Measurements from ENCODE around the gene RNF123.

RNF123 gene

GRCh38 chr3:49659756-49660155, 29.6 kb upstream of the RNF123 start:
- DNase-seq = no peak

GRCh38 chr3:49661281-49661680, 28.1 kb upstream of the RNF123 start:
- DNase-seq = no peak

DNA sequence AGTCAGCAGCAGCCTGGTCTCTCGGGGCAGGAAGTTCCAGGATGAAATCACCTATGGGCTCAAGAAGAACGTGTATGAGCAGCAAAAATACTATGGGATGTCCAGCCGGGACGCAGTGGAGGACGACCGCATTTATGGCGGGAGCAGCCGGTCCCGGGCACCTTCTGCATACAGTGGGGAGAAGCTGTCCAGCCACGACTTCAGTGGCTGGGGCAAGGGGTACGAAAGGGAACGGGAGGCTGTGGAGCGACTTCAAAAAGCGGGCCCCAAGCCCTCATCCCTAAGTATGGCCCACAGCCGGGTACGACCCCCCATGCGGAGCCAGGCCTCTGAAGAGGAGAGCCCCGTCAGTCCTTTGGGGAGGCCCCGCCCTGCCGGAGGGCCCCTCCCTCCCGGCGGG, 27.3 kb upstream of the RNF123 start:
- no peak for DNase-seq

GRCh38 chr3:49662720-49663413, 26.5 kb upstream of the RNF123 start:
- DNase-seq = no peak

DNA sequence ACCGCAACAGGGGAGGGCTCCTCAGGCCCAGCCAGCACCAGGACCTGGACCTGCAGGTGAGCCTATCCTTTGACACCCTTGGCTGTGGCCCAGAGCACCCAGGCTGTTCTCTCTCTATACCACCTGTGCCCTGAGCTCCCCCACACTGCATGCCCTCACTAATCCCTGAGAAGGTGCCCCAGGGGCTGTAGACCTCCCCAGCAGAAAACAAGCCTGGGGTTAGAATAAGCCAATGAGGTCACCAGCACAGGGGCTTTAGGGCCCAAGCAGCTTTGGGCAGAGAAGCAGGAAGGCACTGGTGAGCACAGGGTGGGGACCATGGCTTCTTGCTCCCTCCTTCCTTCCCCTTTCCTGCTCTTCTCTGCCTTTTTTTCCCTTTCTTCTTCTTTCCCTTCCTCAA, 25.5 kb upstream of the RNF123 start:
- no peak for DNase-seq

GRCh38 chr3:49664300-49664699, 25.1 kb upstream of the RNF123 start:
- DNase-seq = no peak

- no peak for DNase-seq
Observed at GRCh38 chr3:49665822-49666519, 23.4 kb upstream of the RNF123 start.

DNA sequence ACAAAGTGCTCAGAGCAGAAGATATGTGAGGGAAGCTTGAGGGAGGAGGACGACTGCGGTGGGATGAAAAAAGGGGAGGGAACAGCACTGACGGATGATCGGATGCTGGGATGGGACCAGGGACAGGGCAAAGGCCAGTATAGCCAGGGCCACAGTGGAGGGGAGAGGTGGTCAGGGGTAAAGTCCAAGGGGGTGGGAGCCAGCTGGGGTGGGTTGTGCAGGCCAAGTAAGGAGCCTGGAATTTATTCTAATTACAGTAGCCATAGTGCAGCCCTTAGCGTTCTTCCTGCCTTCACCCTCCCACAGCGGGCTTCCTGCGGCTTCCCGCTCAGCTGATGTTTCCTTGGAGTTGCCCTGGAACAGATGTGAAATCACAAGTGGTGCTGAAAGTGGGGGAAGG, 22.8 kb upstream of the RNF123 start:
- DNase-seq = no peak

DNA sequence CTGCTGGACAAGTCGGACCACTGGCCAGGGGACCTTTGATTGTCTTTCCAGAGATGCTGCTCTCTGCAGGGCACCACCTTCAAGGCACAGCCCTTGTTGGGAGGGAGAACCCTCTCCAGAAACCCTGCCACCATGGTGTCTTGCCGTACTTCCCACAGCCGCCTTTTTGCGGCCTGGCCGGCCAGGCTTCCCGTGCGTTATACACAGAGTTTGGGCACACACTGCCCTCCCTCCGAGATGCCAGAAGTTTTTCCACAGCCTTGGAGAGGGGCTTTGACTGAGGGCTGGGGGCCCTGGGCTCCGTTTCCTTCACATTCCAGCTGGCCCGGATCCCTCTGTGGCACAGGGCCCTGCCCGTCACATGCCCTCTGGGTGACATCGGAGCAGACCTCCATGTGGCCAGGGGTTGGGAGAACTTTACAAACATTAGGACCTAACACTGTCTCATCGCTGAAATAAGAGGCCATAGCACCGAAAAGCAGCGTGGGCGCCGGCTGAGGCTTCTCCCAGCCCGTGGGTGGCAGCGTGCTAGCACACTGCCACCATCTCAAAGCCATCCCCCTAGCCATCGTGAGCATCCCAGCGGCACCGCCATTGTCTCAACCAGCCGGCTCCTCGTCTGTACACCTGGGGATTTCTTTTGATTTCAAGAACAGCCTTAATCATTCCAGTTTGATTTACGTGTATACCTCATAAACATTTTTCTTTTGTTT, 21.5 kb upstream of the RNF123 start:
- DNase-seq = no peak

GRCh38 chr3:49668414-49668797, 21.0 kb upstream of the RNF123 start:
- DNase-seq = no peak

DNA sequence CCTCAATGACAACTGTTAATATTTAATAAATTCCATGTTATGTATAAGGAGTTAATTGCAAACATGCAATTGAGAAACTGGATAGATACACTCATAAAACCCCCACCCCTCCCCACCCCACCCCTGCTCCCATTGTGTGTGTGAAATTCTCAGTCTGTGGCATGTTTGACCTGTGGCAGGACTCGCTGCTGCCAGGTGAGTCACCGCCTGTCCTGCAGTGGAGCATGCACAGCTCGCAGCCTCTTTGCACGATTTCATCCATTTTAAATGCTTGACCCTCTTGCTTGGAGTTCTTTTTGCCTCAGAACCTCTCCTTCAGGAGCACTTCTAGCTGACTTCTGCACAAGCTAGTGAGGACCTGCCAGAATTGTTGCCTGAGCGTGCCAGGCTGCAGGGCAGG, 20.5 kb upstream of the RNF123 start:
- no peak for DNase-seq

GRCh38 chr3:49669352-49669751, 20.0 kb upstream of the RNF123 start:
- no peak for DNase-seq

DNA sequence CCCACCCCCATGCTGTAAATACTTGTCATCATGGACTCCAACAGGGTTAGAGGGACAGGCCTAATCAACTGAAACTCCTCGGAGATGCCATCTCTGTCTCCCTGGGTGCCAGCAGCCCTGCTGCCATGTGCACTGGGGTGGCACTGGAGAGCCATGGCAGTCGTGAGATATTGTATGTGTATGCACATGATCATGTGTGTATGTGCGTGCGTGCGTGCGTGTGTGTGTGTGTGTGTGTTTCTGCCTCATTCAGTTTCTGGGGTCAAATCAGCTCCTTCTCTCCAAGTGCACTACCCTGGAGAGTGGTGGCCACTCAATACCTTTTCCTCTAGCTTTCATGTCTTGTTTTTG, 18.4 kb upstream of the RNF123 start:
- no peak for DNase-seq

DNA sequence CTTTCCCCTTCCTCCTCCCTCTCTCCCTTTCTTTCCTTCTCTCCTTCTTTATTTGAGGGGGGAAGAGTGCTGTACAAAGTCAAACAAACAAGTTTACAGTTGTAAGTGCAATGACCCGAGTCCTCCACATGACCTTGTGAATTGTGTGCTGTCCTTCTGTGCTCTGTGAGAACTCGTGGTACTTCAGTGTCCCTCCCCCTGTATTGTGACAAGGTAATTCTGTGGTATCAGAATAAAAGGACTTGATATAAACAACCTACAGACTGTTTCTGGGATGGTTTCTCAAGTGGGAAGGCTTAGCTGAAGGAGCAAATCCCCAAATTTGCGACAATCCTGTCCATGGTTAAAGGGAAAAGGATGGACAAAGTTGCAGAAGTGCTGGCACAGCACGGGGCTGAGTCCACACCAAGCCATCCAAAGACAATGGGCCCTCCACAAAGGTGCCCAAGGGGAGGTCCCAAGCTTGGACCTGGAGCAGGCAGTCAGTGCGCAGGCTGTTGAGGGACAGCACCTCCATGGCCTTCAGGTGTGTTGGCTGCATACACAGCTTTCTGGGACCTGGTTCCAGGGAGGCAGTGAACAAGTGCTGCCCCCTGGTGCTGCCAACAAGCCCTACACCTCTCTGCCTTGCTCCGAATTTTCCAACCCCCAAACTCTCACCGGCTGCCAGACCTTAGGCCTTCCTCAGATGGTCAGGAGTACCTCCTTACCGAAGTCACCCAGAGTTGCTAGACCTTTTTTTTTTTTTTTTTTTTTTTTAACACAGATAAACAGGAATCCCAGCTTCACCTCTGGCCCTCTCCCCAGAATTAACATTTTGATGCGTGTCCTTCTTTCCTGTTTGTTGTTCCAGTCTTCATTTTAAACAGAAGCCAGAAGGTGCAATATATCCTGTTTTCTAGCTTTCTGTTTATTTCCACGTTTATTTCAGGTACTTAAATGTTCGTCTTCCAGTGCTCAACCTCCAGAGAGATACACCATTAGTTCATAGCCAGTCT, 17.8 kb upstream of the RNF123 start:
- no peak for DNase-seq

- no peak for DNase-seq
Observed at GRCh38 chr3:49673121-49673714, 16.1 kb upstream of the RNF123 start.

DNA sequence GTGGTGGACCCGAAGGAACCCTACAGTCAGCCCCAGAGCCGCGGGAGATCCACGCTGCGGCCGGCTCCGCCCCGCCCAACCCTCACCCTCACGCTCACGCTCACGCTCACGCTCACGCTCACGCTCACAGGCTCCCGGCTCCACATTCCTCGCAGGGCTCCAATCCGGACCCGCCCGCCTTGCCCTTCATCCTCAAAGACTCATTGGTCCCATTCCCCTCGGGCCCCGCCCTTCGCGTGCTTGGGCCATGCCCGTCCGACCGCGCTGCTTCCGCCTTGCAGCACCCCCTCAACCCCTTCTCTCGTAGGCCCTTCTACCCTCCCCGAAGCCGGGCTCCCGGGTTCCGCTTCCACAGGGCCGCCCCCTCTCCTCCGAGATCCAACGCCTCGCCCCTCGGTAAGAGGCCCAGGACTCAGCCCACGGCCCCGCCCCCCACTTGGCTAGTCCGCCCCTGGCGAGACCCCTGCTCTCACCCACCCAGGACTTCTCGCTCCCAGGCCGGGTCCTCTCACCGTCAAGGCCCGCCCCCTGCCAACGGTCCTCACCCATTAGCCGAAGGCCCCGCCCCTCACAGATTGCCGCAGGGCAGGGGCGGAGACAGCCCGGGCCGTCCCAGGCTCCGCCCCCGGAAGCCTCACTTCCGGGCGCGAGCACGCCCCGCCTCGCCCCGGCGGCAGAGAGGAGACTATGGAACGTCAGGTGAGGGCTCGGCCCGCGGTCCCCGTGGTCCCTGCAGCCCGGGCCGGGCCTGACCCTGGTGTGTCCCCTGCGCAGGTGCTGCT, 15.5 kb upstream of the RNF123 start, which contains the start of gene APEH:
APEH (plus strand) TSS at position 637 of the 782 bp plus-strand sequence; CDS start at position 688, 51 bp downstream.
- no peak for DNase-seq

DNA sequence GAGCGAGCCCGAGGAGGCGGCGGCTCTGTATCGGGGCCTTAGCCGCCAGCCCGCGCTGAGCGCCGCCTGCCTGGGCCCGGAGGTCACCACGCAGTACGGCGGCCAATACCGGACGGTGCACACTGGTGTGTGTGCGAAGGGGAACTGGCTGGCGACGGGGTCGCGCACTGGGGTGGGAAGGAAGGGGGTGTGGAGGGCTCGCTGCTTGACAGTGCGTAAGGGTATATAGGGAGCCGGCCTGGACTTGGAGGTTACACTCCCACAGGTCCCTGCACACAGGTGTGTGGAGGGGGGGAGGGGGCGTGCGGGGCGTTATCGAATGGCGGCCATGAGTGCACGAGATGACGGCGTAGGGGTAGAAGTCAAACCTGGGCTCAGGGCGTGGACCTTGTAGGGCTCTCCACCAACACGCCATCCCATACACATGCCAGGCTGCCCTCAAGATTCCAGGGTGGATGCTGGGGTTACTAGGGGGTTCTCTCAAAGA, 14.8 kb upstream of the RNF123 start:
- no peak for DNase-seq

GRCh38 chr3:49675912-49676311, 13.4 kb upstream of the RNF123 start:
- no peak for DNase-seq

GRCh38 chr3:49680493-49681231, 8.7 kb upstream of the RNF123 start:
- no peak for DNase-seq

DNA sequence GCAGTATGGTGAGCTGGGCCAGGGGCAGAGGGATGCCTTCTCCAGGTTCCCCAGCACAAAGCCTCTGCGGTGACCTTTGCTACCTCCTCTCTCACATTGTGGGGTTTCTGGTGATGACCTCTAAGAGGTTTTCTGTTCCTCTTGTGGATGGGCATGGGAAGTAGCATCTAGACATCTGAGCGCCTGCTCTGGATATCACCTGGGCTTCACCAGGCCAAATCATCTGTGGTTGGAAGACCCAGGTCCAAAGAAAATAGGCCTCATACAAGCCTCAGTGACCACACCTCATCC, 8.2 kb upstream of the RNF123 start:
- no peak for DNase-seq

GRCh38 chr3:49681543-49681942, 7.8 kb upstream of the RNF123 start:
- DNase-seq = no peak
